ENCODE data around the gene SCRN3.

DNA sequence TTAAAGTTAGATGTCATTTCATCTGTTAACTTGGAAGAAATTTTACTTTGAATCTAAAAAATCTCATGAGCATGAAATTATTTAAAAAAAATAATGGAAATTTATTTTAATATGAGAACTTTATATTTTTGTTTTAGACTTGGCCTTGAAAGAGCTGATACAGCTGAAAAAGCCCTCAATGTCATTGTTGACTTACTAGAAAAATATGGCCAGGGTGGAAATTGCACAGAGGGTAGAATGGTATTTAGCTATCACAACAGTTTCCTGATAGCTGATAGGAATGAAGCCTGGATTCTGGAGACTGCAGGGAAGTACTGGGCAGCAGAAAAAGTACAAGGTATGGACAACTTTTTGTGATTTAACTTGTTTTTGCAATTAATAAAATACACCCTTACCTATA, 5.3 kb downstream of the SCRN3 start:
- TF ChIP-seq SP1 (IDR thresholded peaks at IDR 0.05) (no peak), TARDBP (IDR thresholded peaks at IDR 0.05) (no peak), FOXK2 (IDR thresholded peaks at IDR 0.05) (no peak), BHLHE40 (IDR thresholded peaks at IDR 0.05; ENCODE audit: borderline replicate concordance) (no peak), FOXA1 (IDR thresholded peaks at IDR 0.05) (no peak), CTBP1 (IDR thresholded peaks at IDR 0.05; ENCODE audit: borderline replicate concordance) (no peak), FOXM1 (IDR thresholded peaks at IDR 0.05; ENCODE audit: borderline replicate concordance) (no peak)
- TF ChIP-seq, protein P1, sequence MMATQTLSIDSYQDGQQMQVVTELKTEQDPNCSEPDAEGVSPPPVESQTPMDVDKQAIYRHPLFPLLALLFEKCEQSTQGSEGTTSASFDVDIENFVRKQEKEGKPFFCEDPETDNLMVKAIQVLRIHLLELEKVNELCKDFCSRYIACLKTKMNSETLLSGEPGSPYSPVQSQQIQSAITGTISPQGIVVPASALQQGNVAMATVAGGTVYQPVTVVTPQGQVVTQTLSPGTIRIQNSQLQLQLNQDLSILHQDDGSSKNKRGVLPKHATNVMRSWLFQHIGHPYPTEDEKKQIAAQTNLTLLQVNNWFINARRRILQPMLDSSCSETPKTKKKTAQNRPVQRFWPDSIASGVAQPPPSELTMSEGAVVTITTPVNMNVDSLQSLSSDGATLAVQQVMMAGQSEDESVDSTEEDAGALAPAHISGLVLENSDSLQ (IDR thresholded peaks at IDR 0.05), result no peak

Data from HEK293T (cell line).